AG09309 (cell line): Measurements from ENCODE around the gene DOHH.

Experiments used
- DNase-seq: peaks from one replicate; pipeline ENCODE4 v3.0.0-alpha.2; 2010; ENCODE audit warnings: low read depth
- H3K4me3 ChIP-seq: 2 replicates; pipeline ENCODE4 v1.5.1; 2011; ENCODE audit warnings: mild to moderate bottlenecking, low read depth, low read length, moderate library complexity; ENCODE audit not compliant: control insufficient read depth
- TF ChIP-seq, protein P1 (sequence below): IDR thresholded peaks from 2 replicates; pipeline ENCODE4 v1.5.1; 2011; ENCODE audit warnings: mild to moderate bottlenecking, low read depth, low read length, inconsistent platforms; ENCODE audit not compliant: insufficient read depth, control insufficient read depth; ENCODE audit errors: missing control alignments

DOHH gene

DNA sequence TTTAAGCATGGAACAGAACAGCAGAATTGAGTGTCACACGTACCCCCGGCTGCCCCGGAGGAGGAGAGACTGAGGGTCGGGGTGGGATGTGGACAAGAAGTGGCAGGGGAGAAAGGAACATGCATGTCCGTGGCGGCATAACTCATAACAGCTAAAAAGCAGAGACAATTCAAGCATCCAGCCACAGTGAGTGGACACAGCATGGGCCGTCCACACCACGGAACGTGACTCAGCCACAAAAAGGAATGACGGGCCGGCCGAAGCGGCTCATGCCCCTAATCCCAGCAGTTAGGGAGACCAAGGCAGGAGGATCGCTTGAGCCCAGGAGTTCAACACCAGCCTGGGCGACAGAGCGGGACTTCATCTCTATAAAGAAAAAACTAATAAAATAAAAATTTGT, 7.6 kb downstream of the DOHH start:
- TF ChIP-seq, protein P1, sequence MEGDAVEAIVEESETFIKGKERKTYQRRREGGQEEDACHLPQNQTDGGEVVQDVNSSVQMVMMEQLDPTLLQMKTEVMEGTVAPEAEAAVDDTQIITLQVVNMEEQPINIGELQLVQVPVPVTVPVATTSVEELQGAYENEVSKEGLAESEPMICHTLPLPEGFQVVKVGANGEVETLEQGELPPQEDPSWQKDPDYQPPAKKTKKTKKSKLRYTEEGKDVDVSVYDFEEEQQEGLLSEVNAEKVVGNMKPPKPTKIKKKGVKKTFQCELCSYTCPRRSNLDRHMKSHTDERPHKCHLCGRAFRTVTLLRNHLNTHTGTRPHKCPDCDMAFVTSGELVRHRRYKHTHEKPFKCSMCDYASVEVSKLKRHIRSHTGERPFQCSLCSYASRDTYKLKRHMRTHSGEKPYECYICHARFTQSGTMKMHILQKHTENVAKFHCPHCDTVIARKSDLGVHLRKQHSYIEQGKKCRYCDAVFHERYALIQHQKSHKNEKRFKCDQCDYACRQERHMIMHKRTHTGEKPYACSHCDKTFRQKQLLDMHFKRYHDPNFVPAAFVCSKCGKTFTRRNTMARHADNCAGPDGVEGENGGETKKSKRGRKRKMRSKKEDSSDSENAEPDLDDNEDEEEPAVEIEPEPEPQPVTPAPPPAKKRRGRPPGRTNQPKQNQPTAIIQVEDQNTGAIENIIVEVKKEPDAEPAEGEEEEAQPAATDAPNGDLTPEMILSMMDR: no peak
- no peak for DNase-seq
- H3K4me3 ChIP-seq: no peak overlapping the region

DNA sequence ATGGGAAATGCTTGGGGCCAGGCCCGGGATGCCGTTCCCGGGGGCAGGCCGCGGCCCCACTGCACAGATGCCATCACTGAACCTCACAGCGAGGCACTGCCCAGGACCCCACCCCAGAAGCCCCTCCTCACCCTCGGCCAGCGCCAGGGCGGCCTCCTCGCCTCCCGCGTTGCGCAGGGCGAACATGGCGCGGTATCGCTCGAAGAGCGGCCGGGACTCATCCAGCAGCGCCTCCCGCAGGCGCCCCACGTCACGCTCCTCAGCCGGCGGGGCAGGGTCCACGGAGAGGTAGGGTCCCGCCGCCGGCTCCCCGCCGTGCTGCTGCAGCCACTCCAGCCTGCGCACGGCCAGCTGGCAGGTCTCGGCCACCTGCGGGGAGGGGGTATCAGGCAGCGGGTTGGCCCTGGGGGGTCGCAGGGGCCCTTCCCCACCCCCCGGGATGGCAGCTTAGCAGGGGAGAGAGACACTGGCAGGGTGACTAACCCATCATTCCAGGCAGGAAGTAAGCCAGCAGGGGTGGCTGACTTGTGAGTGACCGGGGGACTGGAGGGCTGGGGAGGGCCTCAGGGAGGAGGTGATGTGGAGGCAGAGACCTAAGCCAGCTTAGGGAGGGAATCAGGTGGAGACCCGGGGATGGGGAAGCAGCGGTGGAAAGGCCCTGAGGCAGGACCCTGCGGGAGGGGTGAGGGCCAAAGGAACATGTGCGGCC, 8.2 kb downstream of the DOHH start:
- TF ChIP-seq, protein P1: no peak
- H3K4me3 ChIP-seq: no peak overlapping the region
- DNase-seq: no peak

DNA sequence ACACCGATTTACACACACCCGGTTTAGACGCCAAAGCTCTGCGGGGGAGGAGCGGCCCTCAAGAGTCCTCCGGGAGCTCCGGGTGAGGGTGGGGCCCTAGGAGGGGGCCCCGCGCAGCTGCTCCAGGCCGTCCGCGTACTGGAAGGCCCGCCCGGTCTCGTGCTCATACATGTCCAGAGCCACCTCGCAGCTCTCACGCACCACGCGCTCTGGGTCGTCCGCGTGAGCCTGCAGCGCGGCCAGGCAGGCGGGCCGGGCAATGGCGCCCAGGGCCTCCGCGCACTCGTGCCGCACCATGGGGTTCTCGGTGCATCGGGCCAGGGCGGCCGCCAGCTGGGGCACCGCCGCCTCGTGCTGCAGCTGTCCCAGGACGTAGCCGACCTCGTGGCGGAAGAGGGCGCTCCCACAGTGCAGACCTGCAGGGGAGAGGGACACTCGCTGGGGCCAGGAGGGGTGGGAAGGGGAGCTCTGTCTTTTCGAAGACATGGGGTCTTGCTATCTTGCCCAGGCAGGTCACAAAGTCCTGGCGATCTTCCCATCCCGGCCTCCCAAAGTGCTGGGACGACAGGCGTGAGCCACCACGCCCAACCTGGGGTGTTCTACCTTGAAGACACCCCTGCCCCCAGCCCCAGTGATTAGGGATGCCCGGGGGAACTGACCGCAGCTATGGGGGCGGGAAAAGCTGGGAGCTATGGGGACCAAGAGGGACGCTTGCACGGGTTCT, 8.9 kb downstream of the DOHH start:
- DNase-seq: no peak
- H3K4me3 ChIP-seq: no peak overlapping the region
- TF ChIP-seq, protein P1: no peak

DNA sequence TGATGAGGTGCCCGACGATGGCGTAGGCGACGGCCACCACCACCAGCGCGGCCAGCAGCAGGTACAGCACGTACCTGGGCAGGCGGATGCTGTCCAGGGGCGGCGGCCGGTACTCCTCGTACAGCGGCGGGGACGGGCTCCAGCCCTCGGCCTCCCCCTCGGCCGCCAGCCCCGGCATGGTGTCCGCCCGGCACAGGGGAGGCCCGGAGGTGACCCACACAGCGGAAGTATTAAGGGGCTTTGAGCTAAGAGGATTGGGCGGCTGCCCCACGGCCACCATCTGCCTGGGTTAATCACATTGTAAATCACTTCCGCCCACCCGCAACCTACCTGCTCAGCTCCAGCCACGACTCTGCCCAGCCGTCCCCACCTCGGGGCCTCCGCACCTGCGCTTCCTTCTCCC, 17.2 kb downstream of the DOHH start, which contains the start of gene SMIM44:
TSS of gene SMIM44 (minus strand) at position 216 of the 403 bp plus-strand sequence. CDS start at position 178, 38 bp downstream.
- no peak for DNase-seq
- TF ChIP-seq, protein P1: no peak
- no peak within 1 kb of the TSS for H3K4me3 ChIP-seq

DNA sequence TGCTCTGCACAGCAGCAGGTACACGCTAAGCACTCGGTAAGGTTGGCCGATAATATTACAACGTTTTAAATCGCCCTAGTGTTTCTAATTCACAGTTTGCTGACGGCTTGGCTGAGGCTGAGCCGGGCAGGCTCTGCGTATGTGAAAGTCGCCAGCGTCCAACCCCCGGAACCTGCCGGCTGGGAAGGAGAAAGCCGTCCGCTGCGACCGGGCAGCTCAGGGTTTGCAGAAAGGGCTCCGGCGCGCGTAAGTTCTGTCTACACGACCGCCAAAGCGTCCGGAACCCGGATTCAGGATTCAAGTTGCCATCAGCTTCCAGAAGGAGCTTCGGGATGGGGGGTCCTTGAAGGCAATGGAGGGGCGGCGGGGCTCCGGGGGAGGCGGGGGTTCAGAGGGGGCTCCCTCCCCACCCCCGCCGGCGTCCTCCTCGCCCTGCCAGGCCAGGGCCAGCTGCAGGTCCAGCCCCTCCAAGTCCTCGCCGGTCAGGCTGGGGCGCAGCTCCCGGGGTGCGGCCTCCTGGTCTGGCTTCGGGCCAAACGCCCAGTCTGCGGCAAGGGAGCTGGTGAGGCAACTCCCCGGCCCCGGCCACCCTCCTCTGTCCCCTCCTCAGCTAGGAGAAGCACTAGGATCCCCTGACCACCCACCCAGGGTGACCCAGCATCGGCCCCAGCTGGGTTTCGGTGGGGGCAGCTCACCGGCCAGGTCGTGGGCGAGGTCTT, 17.8 kb downstream of the DOHH start:
- no peak for DNase-seq
- no peak overlapping the region for H3K4me3 ChIP-seq
- TF ChIP-seq, protein P1: no peak

DNA sequence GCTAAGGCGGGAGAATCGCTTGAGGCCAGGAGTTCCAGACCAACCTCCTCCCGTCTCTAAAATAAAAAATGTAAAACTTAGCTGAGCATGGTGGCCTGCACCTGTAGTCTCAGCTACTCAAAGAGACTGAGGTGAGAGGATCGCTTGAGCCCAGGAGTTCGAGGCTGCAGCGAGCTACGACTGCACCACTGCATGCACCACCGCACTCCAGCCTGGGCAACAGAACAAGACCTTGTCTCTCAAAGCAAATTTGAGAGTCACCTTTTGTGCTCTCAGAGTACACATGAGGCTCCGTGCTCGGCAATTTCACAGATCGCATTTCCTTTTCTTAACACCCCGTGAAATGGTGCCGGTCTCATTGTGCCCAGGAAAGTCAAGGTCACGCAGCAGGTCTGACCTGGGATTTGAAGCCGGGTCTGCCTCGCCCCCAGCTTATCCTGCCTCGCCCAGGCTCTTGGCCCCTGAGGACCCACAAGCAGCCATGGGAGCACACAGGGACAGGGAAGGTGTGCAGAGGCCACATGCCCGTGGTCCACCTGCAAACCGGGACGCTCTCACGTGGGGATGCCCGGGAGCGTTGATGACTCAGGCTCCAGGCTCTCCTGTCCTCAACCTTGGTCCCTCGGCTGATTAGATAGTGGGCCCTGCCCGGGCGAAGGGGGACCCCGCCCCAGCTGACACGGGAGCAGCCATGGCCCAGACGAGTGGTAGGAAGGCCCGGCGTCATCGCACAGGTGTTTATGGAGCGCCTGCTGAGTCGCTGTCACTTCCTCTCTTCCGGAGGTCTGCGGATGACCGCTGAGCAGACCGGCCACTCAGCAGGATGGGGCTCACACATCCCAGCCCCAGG, 19.0 kb downstream of the DOHH start:
- TF ChIP-seq, protein P1: no peak
- DNase-seq: no peak
- H3K4me3 ChIP-seq: no peak overlapping the region
